ENCODE measurements around the gene CD27.
"Not testable (repeated sequence)": the region's sequence is repeated elsewhere in the genome, so short reads cannot be mapped to it uniquely, and the experiment has no call there.

DNA sequence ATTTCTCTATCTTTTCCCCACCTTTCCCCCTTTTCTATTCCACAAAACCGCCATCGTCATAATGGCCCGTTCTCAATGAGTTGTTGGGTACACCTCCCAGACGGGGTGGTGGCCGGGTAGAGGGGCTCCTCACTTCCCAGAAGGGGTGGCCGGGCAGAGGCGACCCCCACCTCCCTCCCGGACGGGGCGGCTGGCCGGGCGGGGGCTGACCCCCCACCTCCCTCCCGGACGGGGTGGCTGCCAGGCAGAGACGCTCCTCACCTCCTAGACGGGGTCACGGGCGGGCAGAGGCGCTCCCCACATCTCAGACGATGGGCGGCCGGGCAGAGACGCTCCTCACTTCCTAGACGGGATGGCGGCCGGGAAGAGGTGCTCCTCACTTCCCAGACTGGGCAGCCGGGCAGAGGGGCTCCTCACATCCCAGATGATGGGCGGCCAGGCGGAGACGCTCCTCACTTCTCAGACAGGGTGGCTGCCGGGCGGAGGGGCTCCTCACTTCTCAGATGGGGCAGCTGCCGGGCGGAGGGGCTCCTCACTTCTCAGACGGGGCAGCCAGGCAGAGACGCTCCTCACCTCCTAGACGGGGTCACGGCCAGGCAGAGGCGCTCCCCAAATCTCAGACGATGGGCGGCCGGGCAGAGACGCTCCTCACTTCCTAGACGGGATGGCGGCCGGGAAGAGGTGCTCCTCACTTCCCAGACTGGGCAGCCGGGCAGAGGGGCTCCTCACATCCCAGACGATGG, 30.6 kb downstream of the CD27 start:
- TF ChIP-seq HCFC1 (IDR thresholded peaks at IDR 0.05; ENCODE audit: low read depth, low read length); LEF1 (IDR thresholded peaks at IDR 0.05); TAF1 (IDR thresholded peaks at IDR 0.05; ENCODE audit: control insufficient read depth, extremely low read depth, insufficient read depth, low read length, severe bottlenecking); YY1 (IDR thresholded peaks at IDR 0.05; ENCODE audit: borderline replicate concordance in 1 of 3, control insufficient read depth in 1 of 3, extremely low read depth in 1 of 3, insufficient read depth in 3 of 3, insufficient read length in 1 of 3, insufficient replicate concordance in 2 of 3, low read depth in 1 of 3, low read length in 2 of 3); ADNP (tag; IDR thresholded peaks at IDR 0.05); SIX5 (IDR thresholded peaks at IDR 0.05; ENCODE audit: borderline replicate concordance in 1 of 2, insufficient read depth in 1 of 2, low read depth in 1 of 2, low read length in 2 of 2); SP1 (CRISPR knock-in tag; IDR thresholded peaks at IDR 0.05); RAD21 (CRISPR knock-in tag; conservative IDR thresholded peaks at IDR 0.05 in 1 of 2, IDR thresholded peaks at IDR 0.05 in 1 of 2); SIN3A (IDR thresholded peaks at IDR 0.05; ENCODE audit: borderline replicate concordance in 2 of 2, control insufficient read depth in 1 of 2, low read depth in 2 of 2, low read length in 2 of 2); HBP1 (CRISPR knock-in tag; IDR thresholded peaks at IDR 0.05); EZH2 (IDR thresholded peaks at IDR 0.05; ENCODE audit: borderline replicate concordance, low read depth, low read length): not testable (repeated sequence)
- TF ChIP-seq, protein P1, sequence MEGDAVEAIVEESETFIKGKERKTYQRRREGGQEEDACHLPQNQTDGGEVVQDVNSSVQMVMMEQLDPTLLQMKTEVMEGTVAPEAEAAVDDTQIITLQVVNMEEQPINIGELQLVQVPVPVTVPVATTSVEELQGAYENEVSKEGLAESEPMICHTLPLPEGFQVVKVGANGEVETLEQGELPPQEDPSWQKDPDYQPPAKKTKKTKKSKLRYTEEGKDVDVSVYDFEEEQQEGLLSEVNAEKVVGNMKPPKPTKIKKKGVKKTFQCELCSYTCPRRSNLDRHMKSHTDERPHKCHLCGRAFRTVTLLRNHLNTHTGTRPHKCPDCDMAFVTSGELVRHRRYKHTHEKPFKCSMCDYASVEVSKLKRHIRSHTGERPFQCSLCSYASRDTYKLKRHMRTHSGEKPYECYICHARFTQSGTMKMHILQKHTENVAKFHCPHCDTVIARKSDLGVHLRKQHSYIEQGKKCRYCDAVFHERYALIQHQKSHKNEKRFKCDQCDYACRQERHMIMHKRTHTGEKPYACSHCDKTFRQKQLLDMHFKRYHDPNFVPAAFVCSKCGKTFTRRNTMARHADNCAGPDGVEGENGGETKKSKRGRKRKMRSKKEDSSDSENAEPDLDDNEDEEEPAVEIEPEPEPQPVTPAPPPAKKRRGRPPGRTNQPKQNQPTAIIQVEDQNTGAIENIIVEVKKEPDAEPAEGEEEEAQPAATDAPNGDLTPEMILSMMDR (IDR thresholded peaks at IDR 0.05 in 2 of 3, conservative IDR thresholded peaks at IDR 0.05 in 1 of 3; ENCODE audit: insufficient read depth in 2 of 3, low read depth in 1 of 3, low read length in 3 of 3), result not testable (repeated sequence)
- TF ChIP-seq, protein P2, sequence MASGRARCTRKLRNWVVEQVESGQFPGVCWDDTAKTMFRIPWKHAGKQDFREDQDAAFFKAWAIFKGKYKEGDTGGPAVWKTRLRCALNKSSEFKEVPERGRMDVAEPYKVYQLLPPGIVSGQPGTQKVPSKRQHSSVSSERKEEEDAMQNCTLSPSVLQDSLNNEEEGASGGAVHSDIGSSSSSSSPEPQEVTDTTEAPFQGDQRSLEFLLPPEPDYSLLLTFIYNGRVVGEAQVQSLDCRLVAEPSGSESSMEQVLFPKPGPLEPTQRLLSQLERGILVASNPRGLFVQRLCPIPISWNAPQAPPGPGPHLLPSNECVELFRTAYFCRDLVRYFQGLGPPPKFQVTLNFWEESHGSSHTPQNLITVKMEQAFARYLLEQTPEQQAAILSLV (tag; IDR thresholded peaks at IDR 0.05), result not testable (repeated sequence)

All from K562 (cell line).